ENCODE data around the gene BTLA.
"Not testable (repeated sequence)": the region's sequence is repeated elsewhere in the genome, so short reads cannot be mapped to it uniquely, and the experiment has no call there.

The BTLA gene, protein sequence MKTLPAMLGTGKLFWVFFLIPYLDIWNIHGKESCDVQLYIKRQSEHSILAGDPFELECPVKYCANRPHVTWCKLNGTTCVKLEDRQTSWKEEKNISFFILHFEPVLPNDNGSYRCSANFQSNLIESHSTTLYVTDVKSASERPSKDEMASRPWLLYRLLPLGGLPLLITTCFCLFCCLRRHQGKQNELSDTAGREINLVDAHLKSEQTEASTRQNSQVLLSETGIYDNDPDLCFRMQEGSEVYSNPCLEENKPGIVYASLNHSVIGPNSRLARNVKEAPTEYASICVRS

GRCh38 chr3:112498914-112499711 lies at the start of gene BTLA:
Gene BTLA (minus strand): TSS chr3:112499472. CDS start chr3:112499358, 114 bp downstream.
- no peak for DNase-seq

GRCh38 chr3:112546216-112546759 lies 47.0 kb upstream of the BTLA start:
- no peak for DNase-seq

- DNase-seq = no peak
These were observed 40.8 kb upstream of the BTLA start for GRCh38 chr3:112539825-112540650.

DNA sequence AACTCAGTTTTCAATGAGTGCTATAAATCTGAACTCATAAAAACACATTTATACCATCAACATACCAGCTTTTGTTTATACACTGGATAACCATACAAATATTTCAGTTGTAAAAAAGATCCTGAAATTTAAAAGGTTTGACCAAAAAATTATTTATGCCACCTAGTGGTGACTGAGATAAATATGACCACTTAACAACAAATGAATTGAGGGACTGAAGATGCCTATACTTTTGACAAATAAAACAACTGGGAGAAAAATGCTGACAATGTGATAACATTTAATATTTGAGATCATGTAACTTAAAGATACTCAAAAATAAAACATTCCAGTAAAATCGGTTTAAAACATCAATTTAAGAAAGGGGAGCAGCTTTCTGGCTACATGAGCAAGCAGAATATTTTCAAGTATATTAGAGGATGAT lies 32.1 kb upstream of the BTLA start:
- DNase-seq = no peak

DNA sequence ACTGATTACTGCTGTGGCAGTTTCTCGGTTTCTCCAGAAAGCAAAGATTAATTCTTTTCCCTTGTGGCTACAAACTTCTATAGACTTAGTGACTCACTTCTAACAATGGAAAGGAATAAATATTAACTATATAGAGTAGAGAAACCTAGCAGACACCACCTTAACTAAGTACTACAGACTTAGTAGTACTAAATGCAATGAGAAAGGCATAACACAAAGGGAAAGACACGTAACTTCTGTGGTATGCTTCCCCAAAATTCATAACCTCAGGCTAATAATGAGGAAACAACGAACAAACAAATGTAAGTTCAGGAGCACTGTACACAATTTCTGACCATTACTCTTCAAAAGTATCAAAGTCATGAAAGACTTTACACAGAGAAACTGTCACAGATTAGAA lies 31.3 kb upstream of the BTLA start:
- no peak for DNase-seq

DNA sequence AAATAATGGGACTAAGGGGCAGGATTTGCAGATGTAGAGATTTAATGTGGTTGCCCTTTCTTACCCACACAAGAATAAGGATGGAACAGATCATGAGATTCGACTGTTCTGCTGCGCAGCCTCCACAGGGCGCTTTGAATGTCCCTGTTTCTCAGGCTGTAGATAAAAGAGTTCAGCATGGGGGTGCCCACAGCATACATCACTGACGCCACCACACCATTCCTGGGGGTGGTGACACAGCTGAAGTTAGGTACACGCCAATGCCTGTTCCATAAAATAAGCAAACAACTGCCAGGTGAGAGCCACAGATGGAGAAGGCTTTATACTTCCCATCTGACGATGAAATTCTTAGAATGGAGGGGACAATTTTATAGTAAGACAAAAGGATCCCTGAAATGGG lies 24.9 kb upstream of the BTLA start:
- DNase-seq = not testable (repeated sequence)

GRCh38 chr3:112519424-112520001 lies 20.2 kb upstream of the BTLA start:
- no peak for DNase-seq

- DNase-seq = not testable (repeated sequence)
These were observed 19.7 kb upstream of the BTLA start for GRCh38 chr3:112518970-112519369.

DNA sequence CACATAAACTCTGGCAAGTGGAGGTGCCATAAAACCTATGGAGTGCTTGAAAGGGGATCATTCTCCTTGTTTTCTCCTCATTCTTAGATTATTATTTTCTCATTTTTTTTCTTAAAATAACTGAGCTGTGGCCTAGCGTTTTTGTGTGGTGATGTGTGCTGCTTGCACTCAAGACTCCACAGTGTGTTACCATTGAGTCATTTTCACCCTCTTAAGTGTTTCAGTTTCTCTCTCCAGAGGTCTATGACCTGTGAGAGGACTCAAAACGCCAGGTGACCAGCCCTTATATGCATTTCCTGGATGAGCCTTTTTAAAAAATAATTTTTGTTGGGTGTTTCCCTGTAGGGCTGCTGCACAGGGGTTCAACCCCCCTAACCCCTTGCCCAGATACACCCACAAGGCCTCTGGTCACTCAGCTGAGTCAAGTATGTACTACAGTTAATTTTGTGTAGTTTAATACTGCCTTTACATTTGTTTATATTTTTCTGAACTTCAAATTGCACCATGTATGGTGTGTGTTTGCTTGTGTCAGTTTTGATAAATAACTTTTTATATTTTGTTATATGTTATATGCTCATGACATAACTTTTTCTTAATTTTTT lies 15.4 kb upstream of the BTLA start:
- no peak for DNase-seq

DNA sequence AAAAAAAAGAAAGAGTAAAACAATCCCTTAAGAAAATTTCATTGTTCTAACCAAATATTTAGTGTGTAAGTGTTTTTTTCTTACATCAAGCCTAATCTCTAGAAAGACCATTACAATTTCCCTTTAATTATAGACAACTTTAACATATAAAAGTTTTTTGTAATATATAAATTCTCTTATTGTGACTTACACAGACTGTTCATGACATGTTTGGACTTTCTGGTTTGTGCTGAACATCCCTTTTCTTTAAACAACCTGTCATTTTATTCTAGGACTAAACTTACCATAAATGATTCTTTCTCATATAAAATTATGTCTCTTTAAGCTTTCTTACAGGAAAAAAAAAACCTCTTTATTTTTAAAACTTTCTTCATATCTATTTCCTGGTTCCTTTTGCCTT lies 13.0 kb upstream of the BTLA start:
- DNase-seq = no peak

DNA sequence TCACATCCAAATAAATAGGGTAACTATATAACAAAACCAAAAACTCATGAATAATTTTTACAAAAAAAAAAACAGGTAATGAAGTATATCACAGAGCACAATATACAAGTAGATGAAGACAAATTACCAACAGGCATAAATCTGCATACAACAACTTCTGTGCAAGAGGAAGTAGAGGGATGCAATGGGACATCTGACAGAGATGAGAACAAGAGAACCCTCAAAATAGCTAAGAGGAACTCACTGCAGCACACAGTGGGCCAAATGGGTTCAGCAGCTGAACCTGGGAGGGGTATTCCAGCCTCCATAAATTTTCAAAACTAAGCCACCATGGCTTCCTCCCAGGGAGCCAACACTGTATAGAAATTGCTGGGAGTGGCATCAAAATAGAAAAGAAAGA lies 9.6 kb upstream of the BTLA start:
- DNase-seq = no peak

- no peak for DNase-seq
These were observed 9.0 kb upstream of the BTLA start for GRCh38 chr3:112508261-112508660.

- no peak for DNase-seq
These were observed 6.6 kb upstream of the BTLA start for GRCh38 chr3:112505907-112506306.

DNA sequence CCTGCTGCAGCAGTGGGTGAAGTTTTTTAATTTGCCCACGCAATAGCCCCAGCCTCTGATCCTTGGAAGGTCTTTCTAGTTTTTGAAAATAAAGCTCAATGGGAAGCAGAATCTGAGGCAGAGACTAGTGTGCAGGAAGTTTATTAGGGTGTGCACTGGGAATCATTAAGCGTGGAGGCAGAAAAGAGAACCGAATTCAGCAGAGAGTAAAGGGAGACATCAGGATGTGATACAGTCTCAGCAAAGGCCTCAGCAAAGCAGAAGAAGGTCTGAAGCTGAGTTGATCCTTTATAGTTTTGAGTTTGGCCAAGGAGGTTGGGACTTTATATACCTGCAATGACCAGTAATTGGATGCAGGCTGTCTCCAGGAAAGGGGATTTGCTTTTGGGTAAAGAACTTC lies 4.9 kb upstream of the BTLA start:
- DNase-seq = no peak

GRCh38 chr3:112503304-112503972 lies 4.2 kb upstream of the BTLA start:
- no peak for DNase-seq

DNA sequence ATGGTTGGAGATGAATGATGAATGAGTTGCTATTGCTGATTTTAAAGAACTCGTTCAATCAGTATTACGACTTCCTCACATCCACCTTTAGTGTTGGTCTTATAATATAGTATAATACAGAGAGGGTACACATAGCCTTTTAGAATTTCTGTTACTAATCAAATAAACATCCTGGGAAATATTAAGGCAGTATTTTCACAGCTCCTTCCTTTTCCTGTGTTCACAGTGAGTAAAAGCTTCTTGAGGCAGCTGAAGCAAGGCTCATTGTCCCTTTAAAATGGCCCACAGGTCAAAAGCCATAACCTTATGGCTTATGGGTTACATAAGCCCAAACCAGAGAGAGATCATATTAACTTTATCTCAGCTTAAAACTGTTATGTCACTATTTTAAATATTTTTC lies 1.3 kb upstream of the BTLA start:
- no peak for DNase-seq

DNA sequence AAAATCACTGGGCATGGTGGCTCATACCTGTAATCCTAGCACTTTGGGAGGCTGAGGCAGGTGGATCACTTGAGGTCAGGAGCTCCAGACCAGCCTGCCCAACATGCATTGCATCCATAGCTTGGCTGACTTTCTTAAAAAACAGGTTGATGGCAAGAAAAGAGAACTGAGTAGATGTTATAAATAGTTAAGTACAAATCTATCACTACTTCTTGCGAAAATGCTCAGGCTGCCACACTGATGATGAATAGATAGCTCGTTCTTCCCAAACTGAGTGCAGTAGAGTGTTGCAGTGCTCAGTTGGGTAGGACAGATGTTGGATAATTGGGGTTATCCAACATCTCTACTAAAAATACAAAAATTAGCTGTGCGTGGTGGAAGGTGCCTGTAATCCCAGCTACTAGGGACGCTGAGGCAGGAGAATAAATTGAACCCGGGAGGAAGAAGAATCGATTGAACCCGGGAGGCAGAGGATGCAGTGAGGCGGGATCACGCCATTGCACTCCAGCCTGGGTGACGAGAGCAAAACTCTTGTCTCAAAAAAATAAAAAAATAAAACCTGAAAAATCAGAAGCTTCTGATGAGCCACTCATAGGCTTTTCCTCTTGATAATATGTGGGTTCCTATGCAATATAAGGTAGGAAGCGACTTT lies 1.2 kb downstream of the BTLA start:
- no peak for DNase-seq

GRCh38 chr3:112496366-112497067 lies 2.8 kb downstream of the BTLA start:
- DNase-seq = no peak

DNA sequence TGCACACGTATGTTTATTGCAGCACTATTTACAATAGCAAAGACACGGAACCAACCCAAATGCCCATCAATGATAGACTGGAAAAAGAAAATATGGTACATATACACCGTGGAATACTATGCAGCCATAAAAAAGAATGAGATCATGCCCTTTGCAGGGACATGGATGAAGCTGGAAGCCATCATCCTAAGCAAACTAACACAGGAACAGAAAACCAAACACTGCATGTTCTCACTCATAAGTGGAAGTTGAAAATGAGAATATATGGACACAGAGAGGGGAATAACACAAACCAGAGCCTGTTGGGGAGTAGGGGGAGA lies 4.9 kb downstream of the BTLA start:
- DNase-seq = not testable (repeated sequence)

DNA sequence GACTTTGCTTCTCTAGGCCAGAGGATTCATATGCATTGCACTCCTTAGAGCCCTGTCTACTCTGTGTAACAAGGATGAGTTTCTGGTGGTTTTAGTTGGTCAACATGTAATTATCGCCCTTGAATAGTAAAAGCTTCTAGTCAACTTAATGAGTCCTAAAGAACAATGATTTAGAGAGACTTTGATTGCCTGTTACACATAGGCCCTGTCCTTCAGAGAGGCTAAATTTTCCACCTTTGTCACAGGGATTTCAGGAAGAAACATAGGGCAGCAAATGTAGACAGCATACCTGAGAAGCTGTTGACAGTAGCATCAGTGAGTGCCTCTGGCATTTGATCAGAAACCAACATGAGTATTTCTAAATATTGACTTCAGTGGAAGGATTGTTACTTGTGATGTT lies 7.1 kb downstream of the BTLA start:
- DNase-seq = no peak

GRCh38 chr3:112491373-112491772 lies 7.9 kb downstream of the BTLA start:
- no peak for DNase-seq
